ENCODE measurements around the gene CLIC5. TPM values are rescaled to one million over a fixed set of nuclear protein-coding genes. Genes with fewer than 3 reads are reported as not detected.

CLIC5 gene
- total and polyA plus RNA-seq, 2 of the 8 experiments (the other 6 are each of a cell fraction or from before 2014, with no cell fraction given), result 0.12 to 0.15 TPM

DNA sequence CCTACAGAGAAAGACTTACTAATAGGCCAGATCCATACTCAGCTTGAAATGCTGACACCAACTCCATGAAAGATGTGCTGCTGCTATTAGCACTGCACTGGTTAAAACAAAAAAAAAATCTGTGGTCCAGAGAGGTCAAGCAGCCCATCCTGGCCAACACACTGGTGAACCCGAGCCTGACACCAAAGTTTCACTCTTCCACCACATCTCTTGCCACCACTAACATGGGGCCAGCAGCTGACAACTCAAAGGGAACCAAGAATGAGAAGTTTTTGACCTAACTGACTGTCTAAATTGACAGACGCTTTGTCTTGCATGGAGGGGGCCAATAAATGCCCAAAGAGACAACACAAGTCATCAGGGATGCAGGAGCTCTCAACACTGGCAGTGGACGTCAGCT, 5.4 kb downstream of the CLIC5 start (continued):
- TF ChIP-seq, protein P1, sequence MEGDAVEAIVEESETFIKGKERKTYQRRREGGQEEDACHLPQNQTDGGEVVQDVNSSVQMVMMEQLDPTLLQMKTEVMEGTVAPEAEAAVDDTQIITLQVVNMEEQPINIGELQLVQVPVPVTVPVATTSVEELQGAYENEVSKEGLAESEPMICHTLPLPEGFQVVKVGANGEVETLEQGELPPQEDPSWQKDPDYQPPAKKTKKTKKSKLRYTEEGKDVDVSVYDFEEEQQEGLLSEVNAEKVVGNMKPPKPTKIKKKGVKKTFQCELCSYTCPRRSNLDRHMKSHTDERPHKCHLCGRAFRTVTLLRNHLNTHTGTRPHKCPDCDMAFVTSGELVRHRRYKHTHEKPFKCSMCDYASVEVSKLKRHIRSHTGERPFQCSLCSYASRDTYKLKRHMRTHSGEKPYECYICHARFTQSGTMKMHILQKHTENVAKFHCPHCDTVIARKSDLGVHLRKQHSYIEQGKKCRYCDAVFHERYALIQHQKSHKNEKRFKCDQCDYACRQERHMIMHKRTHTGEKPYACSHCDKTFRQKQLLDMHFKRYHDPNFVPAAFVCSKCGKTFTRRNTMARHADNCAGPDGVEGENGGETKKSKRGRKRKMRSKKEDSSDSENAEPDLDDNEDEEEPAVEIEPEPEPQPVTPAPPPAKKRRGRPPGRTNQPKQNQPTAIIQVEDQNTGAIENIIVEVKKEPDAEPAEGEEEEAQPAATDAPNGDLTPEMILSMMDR (IDR thresholded peaks at IDR 0.05; ENCODE audit: control extremely low read depth in 1 of 3, insufficient read depth in 1 of 3, low read depth in 1 of 3, low read length in 3 of 3), result no peak
- TF ChIP-seq POU5F1 (IDR thresholded peaks at IDR 0.05; ENCODE audit: low read depth, low read length), result no peak

Measured in H1 (cell line).